GM21526 (cell line): ENCODE data around the gene PLEKHG2.
"Not testable (repeated sequence)": the region's sequence is repeated elsewhere in the genome, so short reads cannot be mapped to it uniquely, and the experiment has no call there.

ENCODE experiments used
- ATAC-seq: cut with Tn5 transposase; IDR thresholded peaks from one replicate; pipeline ENCODE4 v1.9.1; 2021; ENCODE audit warnings: moderate library complexity; ENCODE audit not compliant: unreplicated experiment, low FRiP score

PLEKHG2 gene

GRCh38 chr19:39412100-39412866, at the start of gene PLEKHG2:
PLEKHG2 (plus strand) TSS chr19:39412669; CDS start chr19:39414087, 1,418 bp downstream.
- ATAC-seq = peak; percentile 48

- ATAC-seq = no peak
Measured at GRCh38 chr19:39362682-39363657, 49.5 kb upstream of the PLEKHG2 start.

- ATAC-seq = no peak
Measured at GRCh38 chr19:39363901-39364457, 48.5 kb upstream of the PLEKHG2 start.

- no peak for ATAC-seq
Measured at GRCh38 chr19:39365531-39365930, 46.9 kb upstream of the PLEKHG2 start.

GRCh38 chr19:39369200-39369599, 43.3 kb upstream of the PLEKHG2 start:
- no peak for ATAC-seq

- ATAC-seq = no peak
Measured at GRCh38 chr19:39370735-39371134, 41.7 kb upstream of the PLEKHG2 start.

- no peak for ATAC-seq
Measured at GRCh38 chr19:39372047-39372802, 40.2 kb upstream of the PLEKHG2 start.

GRCh38 chr19:39372941-39373340, 39.5 kb upstream of the PLEKHG2 start:
- ATAC-seq = no peak

- no peak for ATAC-seq
Measured at GRCh38 chr19:39375929-39376328, 36.5 kb upstream of the PLEKHG2 start.

- ATAC-seq = no peak
Measured at GRCh38 chr19:39377373-39378362, 34.8 kb upstream of the PLEKHG2 start.

- not testable (repeated sequence) for ATAC-seq
Measured at GRCh38 chr19:39379366-39379765, 33.1 kb upstream of the PLEKHG2 start.

GRCh38 chr19:39379865-39380396, 32.5 kb upstream of the PLEKHG2 start:
- ATAC-seq = no peak

GRCh38 chr19:39380521-39381502, 31.7 kb upstream of the PLEKHG2 start:
- ATAC-seq = no peak

- no peak for ATAC-seq
Measured at GRCh38 chr19:39381910-39382611, 30.4 kb upstream of the PLEKHG2 start.

- ATAC-seq = no peak
Measured at GRCh38 chr19:39382991-39383828, 29.3 kb upstream of the PLEKHG2 start.

GRCh38 chr19:39384839-39385568, 27.5 kb upstream of the PLEKHG2 start:
- no peak for ATAC-seq
